SU-DHL-6 (cell line): ENCODE results near the gene DCDC2C.

Experiments
- EZH2phosphoT487 ChIP-seq: fragments of 200-600 bp; sonication (generic), shearing (Covaris generic); conservative IDR thresholded peaks from 2 replicates; pipeline ENCODE4 v1.6.1; 2018; ENCODE audit warnings: mild to moderate bottlenecking, antibody characterized with exemption, low read length, moderate library complexity, mixed read lengths
- TF ChIP-seq, protein P1 (sequence below): fragments of 200-600 bp; sonication (generic); IDR thresholded peaks from one replicate; pipeline ENCODE4 v1.5.1; 2017; ENCODE audit warnings: antibody characterized with exemption, mild to moderate bottlenecking, low read length, moderate library complexity; ENCODE audit not compliant: insufficient read depth, poor library complexity, severe bottlenecking

DNA sequence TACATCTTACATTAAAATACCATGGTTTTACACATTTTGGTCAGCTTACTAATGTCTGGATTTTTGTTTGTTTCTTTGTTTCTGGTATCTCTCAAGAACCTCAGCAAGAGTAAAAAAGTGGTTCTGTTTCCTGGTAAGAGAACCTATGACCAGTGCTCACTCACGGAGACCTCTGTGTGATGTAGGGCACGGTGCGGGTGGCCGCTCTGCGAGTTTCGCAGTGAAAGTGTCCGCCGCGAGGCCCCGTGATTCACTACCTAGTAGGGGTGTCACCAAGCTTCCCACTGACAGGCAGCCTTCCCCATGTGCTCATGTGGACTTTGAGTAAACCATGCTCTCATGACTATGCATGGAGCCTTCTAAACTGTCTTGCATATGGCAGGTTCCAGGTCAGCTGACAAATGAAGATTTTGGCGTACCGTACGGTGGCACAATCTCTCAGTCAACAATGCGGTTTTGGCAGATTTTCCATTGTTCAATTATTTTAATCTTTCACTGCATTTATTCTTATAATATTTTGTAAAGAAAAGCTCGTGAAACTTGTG lies 137.3 kb downstream of the DCDC2C start:
- TF ChIP-seq, protein P1, sequence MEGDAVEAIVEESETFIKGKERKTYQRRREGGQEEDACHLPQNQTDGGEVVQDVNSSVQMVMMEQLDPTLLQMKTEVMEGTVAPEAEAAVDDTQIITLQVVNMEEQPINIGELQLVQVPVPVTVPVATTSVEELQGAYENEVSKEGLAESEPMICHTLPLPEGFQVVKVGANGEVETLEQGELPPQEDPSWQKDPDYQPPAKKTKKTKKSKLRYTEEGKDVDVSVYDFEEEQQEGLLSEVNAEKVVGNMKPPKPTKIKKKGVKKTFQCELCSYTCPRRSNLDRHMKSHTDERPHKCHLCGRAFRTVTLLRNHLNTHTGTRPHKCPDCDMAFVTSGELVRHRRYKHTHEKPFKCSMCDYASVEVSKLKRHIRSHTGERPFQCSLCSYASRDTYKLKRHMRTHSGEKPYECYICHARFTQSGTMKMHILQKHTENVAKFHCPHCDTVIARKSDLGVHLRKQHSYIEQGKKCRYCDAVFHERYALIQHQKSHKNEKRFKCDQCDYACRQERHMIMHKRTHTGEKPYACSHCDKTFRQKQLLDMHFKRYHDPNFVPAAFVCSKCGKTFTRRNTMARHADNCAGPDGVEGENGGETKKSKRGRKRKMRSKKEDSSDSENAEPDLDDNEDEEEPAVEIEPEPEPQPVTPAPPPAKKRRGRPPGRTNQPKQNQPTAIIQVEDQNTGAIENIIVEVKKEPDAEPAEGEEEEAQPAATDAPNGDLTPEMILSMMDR = no peak
- no peak for TF ChIP-seq EZH2phosphoT487
